ENCODE measurements around the gene ATP9A. TPM values are rescaled to one million over a fixed set of nuclear protein-coding genes. Genes with fewer than 3 reads are reported as not detected.

The ATP9A gene
- polyA plus RNA-seq, 1 donor from 2014 or later, result 56.1 TPM

DNA sequence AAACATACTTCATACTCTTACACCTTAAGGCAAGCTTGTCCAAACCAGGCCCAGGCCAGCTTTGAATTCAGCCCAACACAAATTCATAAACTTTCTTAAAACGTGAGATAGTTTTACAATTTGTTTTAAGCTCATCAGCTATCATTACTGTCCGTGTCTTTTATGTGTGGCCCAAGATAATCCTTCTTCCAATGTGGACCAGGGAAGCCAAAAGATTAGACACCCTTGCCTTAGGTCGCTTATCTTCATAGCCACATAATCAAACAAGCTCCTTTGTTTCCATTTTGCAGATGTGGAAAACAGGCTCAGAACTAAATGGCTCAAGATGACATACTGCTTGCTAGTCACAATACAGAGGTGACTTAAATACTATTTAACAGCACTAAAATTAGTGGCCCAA lies 28.1 kb upstream of the ATP9A start:
- H3K4me3 ChIP-seq (ENCODE audit: low read length), result no peak overlapping the region

DNA sequence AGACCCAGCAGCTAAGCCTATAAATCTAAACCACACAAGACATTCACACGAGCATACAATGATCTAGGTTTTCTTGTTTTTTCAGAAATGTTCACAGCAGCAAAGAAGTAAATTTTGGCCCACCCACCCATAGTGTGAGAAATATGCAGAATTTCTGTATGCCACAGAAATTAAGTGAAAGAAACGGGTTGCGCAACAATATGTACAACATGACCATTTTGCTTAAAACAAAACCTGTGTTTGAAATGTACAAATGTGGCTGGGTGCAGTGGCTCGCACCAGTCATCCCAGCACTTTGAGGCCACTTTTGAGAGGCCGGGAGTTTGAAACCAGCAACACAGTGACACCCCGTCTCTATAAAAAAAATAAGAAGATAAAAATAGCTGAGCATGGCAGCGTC lies 24.8 kb upstream of the ATP9A start:
- Histone ChIP-seq H3K9ac (ENCODE audit: low read length) (no peak overlapping the region), H3K9me3 (ENCODE audit: low read length) (no peaks in the 10 kb centered on the region), H3K79me2 (replicated peaks; ENCODE audit: insufficient read depth, low read length) (peaks cover 58% of the 10 kb centered on the region), H3K27me3 (ENCODE audit: insufficient read depth, low read depth, low read length) (no peaks in the 10 kb centered on the region), H2AFZ (ENCODE audit: low read depth, low read length) (no peak overlapping the region), H3K36me3 (ENCODE audit: insufficient read depth, low read length) (no peaks in the 10 kb centered on the region), H3K27ac (ENCODE audit: low read length) (no peak overlapping the region), H3K9me2 (ENCODE audit: insufficient read depth, low read length) (no peaks in the 10 kb centered on the region), H3F3A (ENCODE audit: insufficient read depth, low read length, poor library complexity, severe bottlenecking) (no peaks in the 10 kb centered on the region), H3K4me2 (ENCODE audit: low read length) (no peak overlapping the region), H4K20me1 (ENCODE audit: insufficient read depth) (no peaks in the 10 kb centered on the region), H3K4me3 (ENCODE audit: low read length) (no peak overlapping the region)
- no peak for TF ChIP-seq TAF1 (IDR thresholded peaks at IDR 0.05; ENCODE audit: low read depth)
- no peak for TF ChIP-seq SMC3 (conservative IDR thresholded peaks at IDR 0.05; ENCODE audit: poor library complexity)
- TF ChIP-seq EZH2 (IDR thresholded peaks at IDR 0.05; ENCODE audit: borderline replicate concordance, insufficient read depth, low read length, poor library complexity, severe bottlenecking), result no peak
- no peak for TF ChIP-seq RAD21 (conservative IDR thresholded peaks at IDR 0.05)
- TF ChIP-seq MXI1 (conservative IDR thresholded peaks at IDR 0.05; ENCODE audit: poor library complexity, severe bottlenecking), result no peak
- no peak for TF ChIP-seq EP300 (conservative IDR thresholded peaks at IDR 0.05; ENCODE audit: poor library complexity, severe bottlenecking)
- no peak for TF ChIP-seq POLR2AphosphoS5 (IDR thresholded peaks at IDR 0.05)
- TF ChIP-seq, protein P1, sequence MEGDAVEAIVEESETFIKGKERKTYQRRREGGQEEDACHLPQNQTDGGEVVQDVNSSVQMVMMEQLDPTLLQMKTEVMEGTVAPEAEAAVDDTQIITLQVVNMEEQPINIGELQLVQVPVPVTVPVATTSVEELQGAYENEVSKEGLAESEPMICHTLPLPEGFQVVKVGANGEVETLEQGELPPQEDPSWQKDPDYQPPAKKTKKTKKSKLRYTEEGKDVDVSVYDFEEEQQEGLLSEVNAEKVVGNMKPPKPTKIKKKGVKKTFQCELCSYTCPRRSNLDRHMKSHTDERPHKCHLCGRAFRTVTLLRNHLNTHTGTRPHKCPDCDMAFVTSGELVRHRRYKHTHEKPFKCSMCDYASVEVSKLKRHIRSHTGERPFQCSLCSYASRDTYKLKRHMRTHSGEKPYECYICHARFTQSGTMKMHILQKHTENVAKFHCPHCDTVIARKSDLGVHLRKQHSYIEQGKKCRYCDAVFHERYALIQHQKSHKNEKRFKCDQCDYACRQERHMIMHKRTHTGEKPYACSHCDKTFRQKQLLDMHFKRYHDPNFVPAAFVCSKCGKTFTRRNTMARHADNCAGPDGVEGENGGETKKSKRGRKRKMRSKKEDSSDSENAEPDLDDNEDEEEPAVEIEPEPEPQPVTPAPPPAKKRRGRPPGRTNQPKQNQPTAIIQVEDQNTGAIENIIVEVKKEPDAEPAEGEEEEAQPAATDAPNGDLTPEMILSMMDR (IDR thresholded peaks at IDR 0.05; ENCODE audit: poor library complexity, severe bottlenecking), result no peak
- TF ChIP-seq, protein P2, sequence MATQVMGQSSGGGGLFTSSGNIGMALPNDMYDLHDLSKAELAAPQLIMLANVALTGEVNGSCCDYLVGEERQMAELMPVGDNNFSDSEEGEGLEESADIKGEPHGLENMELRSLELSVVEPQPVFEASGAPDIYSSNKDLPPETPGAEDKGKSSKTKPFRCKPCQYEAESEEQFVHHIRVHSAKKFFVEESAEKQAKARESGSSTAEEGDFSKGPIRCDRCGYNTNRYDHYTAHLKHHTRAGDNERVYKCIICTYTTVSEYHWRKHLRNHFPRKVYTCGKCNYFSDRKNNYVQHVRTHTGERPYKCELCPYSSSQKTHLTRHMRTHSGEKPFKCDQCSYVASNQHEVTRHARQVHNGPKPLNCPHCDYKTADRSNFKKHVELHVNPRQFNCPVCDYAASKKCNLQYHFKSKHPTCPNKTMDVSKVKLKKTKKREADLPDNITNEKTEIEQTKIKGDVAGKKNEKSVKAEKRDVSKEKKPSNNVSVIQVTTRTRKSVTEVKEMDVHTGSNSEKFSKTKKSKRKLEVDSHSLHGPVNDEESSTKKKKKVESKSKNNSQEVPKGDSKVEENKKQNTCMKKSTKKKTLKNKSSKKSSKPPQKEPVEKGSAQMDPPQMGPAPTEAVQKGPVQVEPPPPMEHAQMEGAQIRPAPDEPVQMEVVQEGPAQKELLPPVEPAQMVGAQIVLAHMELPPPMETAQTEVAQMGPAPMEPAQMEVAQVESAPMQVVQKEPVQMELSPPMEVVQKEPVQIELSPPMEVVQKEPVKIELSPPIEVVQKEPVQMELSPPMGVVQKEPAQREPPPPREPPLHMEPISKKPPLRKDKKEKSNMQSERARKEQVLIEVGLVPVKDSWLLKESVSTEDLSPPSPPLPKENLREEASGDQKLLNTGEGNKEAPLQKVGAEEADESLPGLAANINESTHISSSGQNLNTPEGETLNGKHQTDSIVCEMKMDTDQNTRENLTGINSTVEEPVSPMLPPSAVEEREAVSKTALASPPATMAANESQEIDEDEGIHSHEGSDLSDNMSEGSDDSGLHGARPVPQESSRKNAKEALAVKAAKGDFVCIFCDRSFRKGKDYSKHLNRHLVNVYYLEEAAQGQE (IDR thresholded peaks at IDR 0.05; ENCODE audit: borderline replicate concordance), result no peak

More for the DNA sequence above, 28.1 kb upstream of the ATP9A start:
- Histone ChIP-seq H4K20me1 (ENCODE audit: insufficient read depth) (no peaks in the 10 kb centered on the region), H3K9me3 (ENCODE audit: low read length) (no peaks in the 10 kb centered on the region), H3F3A (ENCODE audit: insufficient read depth, low read length, poor library complexity, severe bottlenecking) (no peaks in the 10 kb centered on the region), H3K27ac (ENCODE audit: low read length) (no peak overlapping the region), H3K9ac (ENCODE audit: low read length) (no peak overlapping the region), H3K79me2 (replicated peaks; ENCODE audit: insufficient read depth, low read length) (peaks cover 70% of the 10 kb centered on the region), H3K4me2 (ENCODE audit: low read length) (no peak overlapping the region), H3K36me3 (ENCODE audit: insufficient read depth, low read length) (no peaks in the 10 kb centered on the region), H2AFZ (ENCODE audit: low read depth, low read length) (no peak overlapping the region), H3K27me3 (ENCODE audit: insufficient read depth, low read depth, low read length) (peaks cover 12% of the 10 kb centered on the region), H3K9me2 (ENCODE audit: insufficient read depth, low read length) (no peaks in the 10 kb centered on the region)
- TF ChIP-seq, protein P1 (IDR thresholded peaks at IDR 0.05; ENCODE audit: poor library complexity, severe bottlenecking), result no peak
- TF ChIP-seq RAD21 (conservative IDR thresholded peaks at IDR 0.05) (no peak), SMC3 (conservative IDR thresholded peaks at IDR 0.05; ENCODE audit: poor library complexity) (no peak), EP300 (conservative IDR thresholded peaks at IDR 0.05; ENCODE audit: poor library complexity, severe bottlenecking) (no peak), EZH2 (IDR thresholded peaks at IDR 0.05; ENCODE audit: borderline replicate concordance, insufficient read depth, low read length, poor library complexity, severe bottlenecking) (no peak), TAF1 (IDR thresholded peaks at IDR 0.05; ENCODE audit: low read depth) (no peak)
- TF ChIP-seq, protein P2 (IDR thresholded peaks at IDR 0.05; ENCODE audit: borderline replicate concordance), result no peak

Measured in neural cell (in vitro differentiated cells).